Breast epithelium (tissue), 3 donors: ENCODE results near the gene PNMT.

Experiments
- POLR2AphosphoS5 ChIP-seq, 3 donors: sonication (generic); formaldehyde crosslinking; IDR thresholded peaks; one replicate each; pipeline ENCODE4 v1.6.1; 2017; ENCODE audit warnings: antibody characterized with exemption in 3 of 3
- TF ChIP-seq, protein P1 (sequence below), 3 donors: fragments of 450-650 bp; IDR thresholded peaks; one replicate each; pipeline ENCODE4 v1.5.1; 2016 to 2017; ENCODE audit warnings: antibody characterized with exemption in 3 of 3, mild to moderate bottlenecking in 3 of 3, moderate library complexity in 3 of 3

DNA sequence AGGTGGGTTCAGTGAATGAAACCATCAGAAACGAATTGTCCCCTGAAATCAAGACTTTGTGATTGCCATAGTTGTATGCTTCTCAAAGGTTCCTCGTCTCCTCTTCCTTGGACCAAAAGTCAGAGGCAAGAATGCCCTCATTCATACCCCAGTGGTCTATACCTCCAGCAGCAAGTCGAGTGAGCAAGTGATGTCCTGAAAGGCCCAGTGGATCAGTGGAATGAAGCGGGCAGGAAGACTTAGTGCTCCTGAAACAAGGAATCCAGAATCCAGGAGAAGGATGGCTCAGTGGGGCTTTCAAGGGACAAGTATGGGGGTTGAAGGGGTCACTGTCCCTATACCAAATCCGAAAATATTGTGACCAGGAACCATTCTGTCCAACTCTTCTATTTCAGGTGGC is 26.3 kb downstream of the PNMT start:
- TF ChIP-seq, protein P1, sequence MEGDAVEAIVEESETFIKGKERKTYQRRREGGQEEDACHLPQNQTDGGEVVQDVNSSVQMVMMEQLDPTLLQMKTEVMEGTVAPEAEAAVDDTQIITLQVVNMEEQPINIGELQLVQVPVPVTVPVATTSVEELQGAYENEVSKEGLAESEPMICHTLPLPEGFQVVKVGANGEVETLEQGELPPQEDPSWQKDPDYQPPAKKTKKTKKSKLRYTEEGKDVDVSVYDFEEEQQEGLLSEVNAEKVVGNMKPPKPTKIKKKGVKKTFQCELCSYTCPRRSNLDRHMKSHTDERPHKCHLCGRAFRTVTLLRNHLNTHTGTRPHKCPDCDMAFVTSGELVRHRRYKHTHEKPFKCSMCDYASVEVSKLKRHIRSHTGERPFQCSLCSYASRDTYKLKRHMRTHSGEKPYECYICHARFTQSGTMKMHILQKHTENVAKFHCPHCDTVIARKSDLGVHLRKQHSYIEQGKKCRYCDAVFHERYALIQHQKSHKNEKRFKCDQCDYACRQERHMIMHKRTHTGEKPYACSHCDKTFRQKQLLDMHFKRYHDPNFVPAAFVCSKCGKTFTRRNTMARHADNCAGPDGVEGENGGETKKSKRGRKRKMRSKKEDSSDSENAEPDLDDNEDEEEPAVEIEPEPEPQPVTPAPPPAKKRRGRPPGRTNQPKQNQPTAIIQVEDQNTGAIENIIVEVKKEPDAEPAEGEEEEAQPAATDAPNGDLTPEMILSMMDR (IDR thresholded peaks at IDR 0.05) = no peak
- TF ChIP-seq POLR2AphosphoS5 (IDR thresholded peaks at IDR 0.05) = no peak
